NCI-H1417 (cell line): ENCODE results near the gene MECR.
A peak's percentile ranks its signal among the peaks of the same experiment; 100 is the strongest.
"Not testable (repeated sequence)": the region's sequence is repeated elsewhere in the genome, so short reads cannot be mapped to it uniquely, and the experiment has no call there.

Experiments used
- DNase-seq, 3 experiments: peaks; one replicate each; lab custom pipeline; 2025; lab: John Stamatoyannopoulos, UW

Gene MECR

GRCh38 chr1:29169976-29170375, 60.8 kb downstream of the MECR start:
- no peak for DNase-seq

- DNase-seq = no peak
Observed at GRCh38 chr1:29167904-29168303, 62.8 kb downstream of the MECR start.

DNA sequence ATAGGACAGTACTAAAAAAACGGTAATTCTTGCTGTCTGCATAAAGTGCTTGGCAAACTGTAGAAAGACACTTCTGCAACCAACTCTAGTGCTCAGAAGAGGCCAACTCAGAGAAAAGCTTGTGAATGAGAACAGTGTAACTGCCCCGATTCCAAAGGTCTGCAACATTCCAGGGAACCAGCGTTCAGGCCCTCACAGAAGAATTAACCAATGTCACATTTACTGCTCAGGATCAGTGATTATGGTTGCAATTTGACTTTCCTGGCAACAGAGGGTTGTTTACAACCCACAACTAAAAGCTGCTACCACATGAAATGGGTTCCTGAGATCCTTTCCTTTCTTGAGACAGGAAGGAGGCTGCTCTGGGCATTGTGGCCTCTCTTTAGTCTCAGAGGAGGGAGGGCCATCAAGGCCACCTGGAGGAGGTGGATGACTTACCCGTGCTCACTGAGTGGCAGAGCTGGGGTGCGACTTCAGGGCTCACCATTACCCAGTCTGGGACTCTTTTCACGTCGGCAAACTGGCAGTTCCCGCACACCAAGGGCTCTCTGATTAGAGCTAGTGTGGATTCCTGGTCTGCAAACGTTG, 64.3 kb downstream of the MECR start:
- DNase-seq = no peak

DNA sequence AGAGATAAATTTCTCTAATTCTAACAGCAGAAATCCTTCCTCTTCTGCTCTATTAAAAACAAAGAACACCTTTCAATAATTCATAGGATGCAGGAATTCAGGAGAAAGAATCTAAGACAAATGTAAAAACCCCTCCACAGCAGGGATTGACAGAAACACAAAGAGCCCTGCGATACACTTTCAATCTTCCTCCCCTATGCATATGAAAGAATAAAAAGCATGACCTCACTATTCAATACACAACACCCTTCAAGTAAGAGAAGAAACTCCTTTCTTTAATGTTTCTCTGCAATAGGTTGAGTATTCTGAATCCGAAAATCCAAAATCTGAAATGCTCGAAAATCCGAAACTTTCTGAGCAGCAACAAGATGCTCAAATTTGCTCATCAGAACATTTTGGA, 66.1 kb downstream of the MECR start:
- DNase-seq = no peak

DNA sequence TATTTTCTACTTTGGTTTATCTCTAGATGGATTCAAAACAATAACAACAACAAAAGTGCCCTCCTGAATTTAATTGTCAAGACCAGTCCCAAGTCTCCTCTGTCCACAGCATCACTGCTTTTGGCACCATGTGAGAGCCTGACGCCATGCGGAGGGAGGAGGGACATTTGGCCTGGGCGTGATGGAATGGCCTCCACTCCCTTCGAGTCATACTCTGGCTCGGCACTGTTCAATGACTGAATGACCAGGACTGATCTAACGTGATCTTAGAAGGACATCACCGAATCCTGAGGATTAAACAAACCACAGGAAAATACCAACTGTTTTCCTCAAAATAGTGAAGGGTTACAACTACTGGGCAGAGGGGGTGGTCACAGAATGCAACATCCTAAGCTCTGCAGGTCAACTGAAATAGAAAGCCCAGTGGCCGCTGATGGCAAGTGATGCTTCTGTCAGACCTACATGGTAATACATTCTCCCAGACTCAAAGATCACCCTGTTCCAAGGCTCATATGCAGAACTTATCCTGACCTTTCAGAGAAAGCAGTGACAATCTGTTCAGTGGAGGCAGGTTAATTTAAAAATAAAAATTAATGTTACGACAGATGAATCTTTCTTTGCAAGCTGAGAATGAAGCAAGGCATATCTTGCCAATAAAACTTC, 68.1 kb downstream of the MECR start:
- no peak for DNase-seq

- peak in 1 of 3 experiments; percentile 30 for DNase-seq
Observed at GRCh38 chr1:29162025-29162424, 68.7 kb downstream of the MECR start.

- no peak for DNase-seq
Observed at GRCh38 chr1:29159773-29160172, 71.0 kb downstream of the MECR start.

GRCh38 chr1:29157269-29157601, 73.5 kb downstream of the MECR start:
- no peak for DNase-seq

DNA sequence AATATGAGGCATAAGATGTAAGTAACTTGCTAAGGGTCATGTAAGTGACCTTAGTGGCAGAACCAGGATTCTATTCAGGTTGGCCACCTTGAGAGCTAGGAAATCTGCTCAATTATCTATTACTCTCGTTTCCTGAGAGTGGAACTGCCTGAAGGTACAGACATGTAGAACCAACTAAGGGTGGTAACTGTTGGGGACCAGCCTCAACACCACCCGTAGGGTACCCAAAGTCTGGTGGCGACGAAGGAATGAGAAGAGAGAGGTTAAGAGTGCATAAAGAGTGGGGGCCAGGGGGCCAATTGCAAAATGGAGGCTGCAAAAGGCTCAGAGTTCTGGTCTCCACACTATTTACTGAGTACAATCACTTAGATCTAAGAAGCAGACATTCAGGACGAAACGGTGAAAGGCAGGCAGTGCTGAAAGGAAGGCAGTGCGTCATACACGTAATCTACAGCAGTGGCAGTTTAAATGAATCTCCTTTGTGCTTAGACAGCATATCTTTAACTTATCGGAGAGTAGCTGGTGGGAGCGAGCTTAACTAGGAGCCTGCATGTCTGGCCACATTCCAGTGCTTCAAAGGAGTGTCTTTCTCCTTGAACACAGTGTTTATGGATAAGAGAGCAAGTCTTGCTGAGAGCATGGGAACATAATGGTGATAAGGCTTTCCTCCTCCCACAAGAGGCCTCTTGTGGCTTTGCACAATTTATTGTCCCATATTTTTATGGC, 74.0 kb downstream of the MECR start:
- DNase-seq = no peak

- no peak for DNase-seq
Observed at GRCh38 chr1:29152046-29152805, 78.5 kb downstream of the MECR start.

DNA sequence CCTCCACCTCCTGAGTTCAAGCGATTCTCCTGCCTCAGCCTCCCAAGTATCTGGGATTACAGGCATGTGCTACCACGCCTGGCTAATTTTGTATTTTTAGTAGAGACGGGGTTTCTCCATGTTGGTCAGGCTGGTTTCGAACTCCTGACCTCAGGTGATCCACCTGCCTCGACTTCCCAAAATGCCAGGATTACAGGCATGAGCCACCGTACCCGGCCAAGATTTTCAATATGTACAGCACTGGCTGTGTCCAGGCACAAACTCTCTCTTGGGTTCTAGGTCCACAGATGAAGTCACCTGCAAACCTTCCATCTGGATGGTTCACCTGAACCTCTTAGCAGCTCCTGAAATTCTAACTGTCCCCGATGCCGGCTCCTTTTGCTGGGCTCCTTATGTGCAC, 80.4 kb downstream of the MECR start:
- not testable (repeated sequence) for DNase-seq

DNA sequence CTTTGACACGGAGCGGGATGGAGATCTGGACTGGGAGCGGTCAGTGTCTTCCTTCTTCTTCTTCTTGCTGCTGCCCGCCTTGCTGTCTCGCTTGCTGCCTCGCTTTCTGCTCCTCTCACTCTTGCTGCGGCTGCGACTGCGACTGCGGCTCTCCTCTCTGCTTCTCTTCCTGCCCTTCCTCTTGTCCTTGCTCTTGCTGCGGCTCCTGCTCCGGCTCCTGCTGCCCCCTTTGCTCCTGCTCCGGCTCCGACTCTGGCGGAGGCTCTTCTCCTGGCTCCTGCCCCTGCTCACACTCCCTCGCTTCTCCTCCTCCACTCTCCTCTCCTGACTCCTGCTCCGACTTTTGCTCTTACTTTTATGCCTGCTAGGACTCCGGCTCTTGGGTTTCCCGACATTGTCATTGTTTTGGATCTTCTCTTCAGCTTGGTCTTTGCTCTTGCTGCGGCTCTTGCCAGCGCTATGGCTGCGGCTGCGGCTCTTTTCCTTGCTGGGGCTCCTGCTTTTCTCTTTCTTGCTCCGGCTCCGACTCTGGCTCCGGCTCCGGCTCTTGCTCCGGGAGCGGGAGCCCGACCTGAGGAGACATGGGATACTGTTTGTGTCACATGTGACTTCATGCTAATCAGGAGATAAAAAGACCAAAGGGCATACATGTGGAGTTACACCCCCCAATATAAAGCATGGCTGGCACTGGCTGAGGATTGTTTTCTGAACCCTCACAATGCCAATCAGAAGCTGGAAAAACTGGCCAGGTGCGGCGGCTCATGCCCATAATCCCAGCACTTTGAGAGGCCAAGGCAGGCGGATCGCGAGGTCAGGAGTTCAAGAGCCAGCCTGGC, 81.9 kb downstream of the MECR start:
- no peak for DNase-seq

GRCh38 chr1:29145739-29146437, 84.8 kb downstream of the MECR start:
- no peak for DNase-seq

GRCh38 chr1:29144178-29144577, 86.6 kb downstream of the MECR start:
- no peak for DNase-seq

GRCh38 chr1:29142714-29143113, 88.0 kb downstream of the MECR start:
- DNase-seq = no peak
